DMS153 treated with DMSO at 0.1 percent for 48 hours (cell line): ENCODE data around the gene NLGN1.

Experiments
- DNase-seq: peaks from one replicate; lab custom pipeline; 2025; ENCODE audit not compliant: unreplicated experiment; lab: John Stamatoyannopoulos, UW

The NLGN1 gene

DNA sequence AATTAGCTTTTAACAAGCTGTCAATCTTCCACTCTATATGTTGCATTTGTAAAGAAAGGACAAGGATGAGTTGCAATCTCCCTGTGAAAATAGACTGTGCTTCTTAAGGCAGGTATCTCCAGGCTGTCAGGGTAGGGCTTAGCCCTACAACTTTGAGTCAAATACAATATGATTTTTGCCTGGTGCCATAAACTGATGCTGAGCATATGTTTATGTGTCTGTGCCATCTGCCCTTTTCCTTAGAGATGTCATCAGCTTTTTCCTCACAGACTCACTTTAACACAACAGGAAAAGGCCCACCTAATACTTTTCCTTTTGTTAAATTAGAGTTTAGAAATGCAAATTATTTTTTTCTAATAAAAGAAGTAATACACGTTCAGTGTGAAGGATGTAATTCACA lies 548.3 kb downstream of the NLGN1 start:
- DNase-seq = no peak

DNA sequence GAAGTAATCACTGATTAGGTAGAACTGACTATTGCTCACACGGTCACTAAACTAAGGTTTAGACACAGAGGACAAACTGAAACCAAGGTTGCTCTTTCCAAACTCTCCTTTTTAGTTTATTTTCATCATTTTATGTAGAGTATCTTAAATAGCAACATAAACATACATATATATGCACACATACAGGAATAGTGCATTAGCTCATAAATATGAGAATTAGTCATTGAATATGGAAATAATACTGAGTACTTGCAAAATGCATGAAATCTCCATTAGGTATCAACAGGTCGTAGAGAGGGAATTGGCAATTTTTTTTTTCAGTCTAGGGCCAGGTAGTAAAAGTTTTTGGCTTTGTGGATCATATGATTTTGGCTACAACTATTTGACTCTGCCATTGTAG lies 557.1 kb downstream of the NLGN1 start:
- no peak for DNase-seq

DNA sequence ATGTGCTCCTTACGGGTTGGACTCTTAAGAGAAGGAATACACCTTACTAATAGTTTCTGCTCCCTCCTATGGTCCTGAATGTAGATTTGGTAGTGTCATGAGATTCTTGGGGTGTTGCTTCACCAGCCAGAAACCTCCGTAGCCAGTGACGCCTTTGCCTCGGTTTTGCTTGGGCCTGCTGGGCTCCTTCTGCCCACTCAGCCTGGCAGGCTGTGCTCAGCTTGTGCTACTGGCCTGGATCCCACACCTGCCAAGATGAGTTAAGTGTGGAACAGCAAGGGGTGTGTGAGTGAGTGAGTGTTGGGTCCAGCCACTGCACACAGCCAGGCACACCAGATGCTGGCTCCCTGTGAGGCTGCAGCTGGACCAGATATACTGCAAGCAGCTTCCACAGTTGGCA lies 560.1 kb downstream of the NLGN1 start:
- no peak for DNase-seq

DNA sequence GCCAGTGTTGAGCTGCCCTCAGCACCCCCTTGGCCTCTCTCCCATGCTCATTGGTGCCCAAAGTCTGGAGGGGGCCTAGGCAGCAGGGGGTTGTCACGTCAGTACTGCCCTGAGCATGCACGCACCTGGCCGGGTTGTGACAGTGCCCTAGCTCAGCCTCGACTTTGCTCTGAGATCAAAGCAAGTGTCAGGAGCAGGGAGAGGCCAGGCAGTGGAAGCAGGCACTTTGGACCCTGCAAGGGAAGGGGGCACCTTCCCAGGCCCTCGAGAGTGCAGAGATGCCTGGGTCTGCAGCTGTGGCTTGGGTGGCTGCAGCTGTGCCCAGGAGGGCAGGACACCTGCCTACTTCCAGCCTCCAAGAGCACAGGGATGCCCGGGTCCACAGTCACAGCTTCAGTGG lies 561.3 kb downstream of the NLGN1 start:
- no peak for DNase-seq

DNA sequence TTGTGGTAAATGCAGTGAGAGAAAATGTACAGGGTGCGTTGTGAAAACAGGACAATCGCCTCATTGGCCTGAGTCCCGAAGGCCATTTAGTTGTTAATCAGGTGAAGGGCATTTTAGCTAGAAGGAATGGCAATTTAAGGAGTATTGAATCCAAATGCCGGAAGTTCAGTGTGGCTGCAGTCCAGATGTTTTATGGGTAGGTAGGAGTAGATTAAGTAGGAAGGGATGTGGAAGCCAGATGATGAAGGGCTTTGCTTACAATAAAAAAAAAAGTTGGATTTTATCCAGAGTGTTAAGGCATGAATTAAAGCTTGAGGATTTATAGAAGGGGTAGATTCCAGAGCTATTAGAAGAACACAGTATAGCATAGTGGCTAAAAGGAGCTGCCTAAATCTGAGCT lies 572.7 kb downstream of the NLGN1 start:
- DNase-seq = no peak

DNA sequence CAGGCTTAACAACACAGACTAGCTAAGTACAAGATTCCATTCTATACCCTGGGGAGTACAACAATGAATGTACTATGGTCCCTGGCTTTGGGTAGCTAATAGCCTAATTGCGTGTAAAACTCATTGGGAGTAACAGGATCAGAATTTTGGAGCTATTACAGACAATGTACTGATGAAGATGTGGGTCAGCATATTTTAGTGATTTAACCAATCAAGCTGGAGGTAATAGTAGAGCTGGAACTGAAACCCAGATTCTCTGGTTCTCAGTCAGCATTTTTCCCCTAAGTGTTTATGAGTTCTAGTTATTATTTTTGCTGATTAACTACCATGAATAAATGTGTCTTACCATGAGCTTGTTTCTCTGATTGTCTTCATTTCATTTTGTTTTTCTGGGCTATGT lies 578.7 kb downstream of the NLGN1 start:
- no peak for DNase-seq

DNA sequence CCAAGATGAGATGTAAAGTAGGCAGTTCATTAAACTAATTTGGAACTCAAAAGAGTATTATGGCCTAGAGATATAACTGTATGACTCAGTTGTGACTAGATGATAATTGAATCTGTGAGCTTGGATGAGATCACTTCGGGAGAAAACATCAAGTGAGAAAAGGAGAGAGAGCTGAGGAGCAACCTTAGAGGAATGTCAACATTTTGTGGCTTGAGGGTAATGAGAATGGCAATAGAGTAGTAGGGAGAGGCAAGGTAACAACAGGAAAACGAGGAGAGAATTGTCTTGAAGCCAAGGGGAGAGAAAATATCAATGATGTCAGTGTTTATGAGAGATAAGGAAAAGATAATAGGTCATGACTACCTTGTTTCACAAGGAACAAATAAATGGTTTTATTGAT lies 580.2 kb downstream of the NLGN1 start:
- DNase-seq = no peak

DNA sequence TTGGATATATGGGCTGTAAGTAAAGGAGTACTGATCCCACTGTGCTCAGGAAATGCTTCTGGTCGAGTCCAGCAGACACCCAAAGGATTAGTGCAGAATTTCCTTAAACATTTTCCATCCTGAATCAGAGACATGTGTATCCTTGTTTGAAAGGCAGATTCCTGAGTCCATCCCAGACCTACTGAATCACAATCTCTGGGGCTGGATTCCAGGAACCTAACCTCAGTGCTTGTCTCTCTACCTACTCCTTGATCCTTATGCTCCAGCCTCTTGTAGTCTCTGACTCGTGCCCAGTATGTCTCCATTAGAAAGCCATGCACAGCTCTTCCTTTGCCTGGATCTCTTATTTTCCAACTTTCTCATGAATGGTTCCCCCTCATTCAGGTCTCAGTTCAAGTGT lies 585.8 kb downstream of the NLGN1 start:
- no peak for DNase-seq

DNA sequence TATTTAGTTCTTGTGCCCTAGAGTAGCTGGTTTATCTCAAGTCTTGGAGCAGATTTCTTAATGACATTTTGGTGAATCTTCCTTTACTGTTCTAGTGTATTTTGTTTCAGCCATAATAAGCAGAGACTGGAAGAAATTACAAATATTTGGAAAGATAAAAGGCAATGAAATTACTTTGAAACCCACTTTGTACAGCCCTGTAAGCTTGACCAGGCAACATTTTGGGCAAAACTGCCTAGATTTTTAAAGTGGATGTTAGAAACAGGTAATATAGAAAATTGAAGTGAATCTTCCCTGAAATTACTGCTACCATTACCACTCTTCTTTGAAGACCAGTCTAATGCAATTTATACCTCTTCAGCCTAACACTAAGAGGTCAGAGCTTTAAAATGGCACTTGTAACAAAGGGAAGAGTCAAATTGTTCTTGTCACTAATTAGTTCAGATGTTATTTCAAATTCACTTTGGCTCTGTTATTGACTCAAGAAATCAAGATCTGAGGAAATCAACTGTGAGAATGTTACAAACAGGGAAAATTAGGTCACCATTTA lies 589.4 kb downstream of the NLGN1 start:
- no peak for DNase-seq

DNA sequence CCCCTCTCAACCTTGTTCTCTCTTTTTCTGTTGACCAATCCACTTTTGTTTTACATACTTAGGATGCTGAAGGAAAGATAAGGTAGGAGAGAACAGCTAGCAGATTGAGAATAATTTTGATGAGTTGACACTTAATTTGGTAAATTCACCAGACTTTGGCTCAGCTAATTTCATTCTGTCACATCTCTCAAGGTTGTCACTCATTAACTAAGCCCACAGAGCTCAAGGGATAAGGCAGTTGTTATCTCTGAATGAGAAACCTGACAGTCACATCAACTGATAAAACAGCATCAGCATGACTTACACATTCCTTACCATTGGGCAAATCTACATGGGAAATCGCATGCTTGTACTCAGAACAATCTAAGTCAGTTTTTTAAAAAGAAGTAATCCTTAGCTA lies 591.4 kb downstream of the NLGN1 start:
- DNase-seq = no peak

DNA sequence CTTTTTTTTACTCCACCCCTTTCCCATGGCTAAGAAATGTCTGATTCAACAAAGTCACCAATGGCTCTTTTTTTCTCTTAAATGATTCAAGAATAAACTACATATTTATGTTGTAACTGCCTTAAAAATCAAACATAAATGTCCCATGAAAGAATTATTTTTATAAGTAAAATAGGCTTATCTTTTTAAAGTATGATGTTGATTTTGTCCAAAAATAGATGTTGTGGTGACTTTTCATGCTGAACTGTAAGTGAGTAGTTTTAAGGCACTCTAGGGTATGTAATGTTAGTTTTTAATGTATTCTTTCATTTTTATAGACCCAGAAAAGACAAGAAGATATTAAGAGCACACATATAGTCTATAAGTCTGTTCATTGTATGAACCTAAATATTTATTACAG lies 594.9 kb downstream of the NLGN1 start:
- no peak for DNase-seq

DNA sequence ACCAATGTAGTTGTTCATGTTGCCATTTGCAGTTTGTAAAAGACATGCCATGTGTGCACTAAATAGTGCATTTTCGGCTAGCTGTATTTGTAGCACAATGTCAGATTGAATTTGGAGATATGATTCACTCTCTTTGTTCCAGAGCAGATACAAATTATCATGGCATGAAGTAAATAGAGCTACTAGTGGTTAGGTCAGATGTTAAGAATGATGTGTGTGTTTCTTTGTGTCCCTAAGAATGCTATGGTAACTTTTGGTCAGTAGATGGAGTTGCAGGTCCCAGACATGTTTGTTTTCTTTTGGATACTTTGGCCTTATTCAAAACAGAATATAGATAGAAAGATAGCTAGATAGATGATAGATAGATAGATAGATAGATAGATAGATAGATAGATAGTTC lies 595.8 kb downstream of the NLGN1 start:
- no peak for DNase-seq

DNA sequence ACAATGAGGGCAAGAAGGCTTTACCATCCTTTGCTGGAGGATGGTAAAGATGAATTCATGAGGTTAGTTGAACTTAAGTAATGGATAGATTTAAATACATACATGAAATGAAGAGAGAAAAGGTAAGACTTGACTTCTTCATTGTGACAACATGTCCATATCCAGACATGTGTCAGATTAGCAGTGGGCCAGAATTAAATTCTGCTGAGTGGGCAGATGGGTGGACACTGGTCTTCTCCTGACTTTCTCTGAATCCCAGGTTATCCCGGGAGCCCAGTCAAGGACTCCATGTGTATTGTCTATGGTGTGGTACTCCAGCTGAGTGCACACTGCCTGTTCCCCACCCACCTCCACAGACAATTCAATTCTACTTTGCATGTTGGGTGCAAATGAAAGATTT lies 603.1 kb downstream of the NLGN1 start:
- DNase-seq = no peak

DNA sequence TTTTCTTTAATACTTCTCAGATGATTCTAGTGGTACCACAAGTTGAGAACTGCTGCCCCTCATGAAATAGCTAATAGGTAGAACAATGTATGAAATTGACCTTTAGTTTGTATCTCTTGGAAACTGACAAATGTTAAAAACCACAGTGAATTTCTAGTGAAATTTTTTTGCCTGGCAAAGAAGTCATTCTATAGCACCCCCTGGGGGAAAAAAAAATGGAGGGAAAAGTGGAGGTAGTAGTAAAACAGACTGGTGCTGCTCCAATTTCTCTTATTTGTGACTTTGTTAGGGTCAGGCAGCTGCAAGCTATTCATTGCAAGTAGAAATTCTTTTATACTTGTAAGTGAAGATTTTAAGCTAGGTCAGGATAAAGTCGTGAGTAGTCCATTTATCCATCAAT lies 605.0 kb downstream of the NLGN1 start:
- DNase-seq = no peak

DNA sequence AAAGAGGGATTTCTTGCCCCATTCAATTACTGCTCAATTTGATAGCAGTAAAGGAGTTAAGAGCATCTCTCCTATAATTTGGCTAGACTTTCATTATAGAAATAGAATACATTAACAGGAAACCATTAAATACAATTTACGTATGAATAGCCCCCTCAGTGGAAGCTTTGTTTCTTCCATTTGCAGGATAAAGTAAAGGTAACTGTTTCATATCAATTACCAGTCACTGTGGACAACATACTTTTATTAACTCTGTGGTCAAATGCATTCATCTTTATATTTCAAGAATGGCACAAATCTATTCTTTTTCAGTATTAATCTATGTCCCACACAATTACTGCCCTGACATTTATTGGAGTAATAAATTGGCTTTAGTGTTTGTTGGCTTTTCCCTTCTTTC lies 613.4 kb downstream of the NLGN1 start:
- no peak for DNase-seq

DNA sequence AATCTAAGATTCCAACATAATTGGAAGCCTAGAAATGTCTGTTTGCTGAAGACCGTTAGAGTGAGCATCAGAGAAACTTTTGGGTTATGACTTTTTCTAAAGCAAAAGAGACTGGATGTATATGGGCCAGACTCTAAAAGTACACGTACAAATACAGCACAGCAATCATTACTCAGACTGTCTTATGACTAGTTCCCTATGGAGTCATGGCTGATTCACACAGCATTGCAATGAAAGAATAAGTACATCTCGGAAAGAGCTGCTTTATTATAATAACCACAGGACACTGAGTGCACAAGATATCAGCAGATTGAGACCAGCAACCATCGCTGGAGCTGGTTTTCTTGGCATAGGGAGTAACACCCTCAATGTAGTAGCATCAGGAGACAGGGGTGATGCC lies 618.6 kb downstream of the NLGN1 start:
- DNase-seq = no peak

DNA sequence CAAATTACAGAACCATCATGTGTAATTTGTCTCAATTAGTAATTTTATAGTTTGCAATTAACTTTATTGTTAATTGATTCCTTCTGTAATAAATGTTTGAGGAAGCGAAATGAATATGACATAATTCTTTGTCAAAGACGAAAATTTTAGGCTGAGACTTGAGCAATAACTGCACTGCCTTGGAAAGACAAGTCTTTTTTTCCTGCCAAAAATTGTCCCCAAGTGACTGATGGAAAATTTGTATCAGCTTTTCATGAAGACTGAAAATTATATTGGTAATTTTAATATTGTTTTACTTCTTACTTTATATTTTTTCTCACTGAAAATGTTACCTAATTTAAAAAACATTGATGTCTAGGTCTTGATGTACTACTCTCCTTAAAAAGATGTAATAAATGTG lies 622.6 kb downstream of the NLGN1 start:
- DNase-seq = no peak

DNA sequence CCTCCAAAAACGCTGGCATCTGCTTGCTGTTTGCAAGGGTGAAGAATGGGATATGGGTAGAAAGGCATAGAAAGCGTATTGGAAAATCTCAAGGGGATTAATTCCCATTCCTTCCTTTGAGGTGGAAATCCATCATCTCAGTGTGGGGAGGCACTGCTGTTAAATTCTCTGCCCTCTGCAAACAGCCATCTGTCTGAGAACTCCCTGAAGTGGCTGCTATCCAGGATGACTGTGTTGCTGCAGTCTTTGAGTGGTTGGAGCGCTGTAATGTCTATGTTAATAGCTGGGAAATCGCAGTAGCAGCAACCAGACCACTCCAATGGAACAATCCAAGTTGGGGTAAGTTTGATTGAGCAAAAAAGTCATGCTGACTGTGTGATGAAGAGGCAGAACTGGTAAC lies 625.9 kb downstream of the NLGN1 start:
- peak; percentile 6 for DNase-seq

DNA sequence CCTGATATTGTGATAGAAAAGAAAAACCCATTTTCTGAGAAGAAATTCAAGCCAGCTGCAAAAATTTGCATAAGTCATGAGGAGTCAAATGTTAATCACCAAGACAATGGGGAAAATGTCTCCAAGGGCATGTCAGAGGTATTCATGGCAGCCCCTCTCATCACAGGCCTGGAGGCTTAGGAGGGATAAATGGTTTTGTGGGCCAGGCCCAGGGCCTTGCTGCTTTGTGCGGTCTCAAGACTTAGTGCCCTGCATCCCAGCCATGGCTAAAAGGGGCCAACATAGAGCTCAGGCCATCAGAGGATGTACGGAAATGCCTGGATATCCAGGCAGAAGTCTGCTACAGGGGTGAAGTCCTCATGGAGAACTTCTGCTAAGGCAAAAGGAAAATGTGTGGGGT lies 631.1 kb downstream of the NLGN1 start:
- DNase-seq = no peak

DNA sequence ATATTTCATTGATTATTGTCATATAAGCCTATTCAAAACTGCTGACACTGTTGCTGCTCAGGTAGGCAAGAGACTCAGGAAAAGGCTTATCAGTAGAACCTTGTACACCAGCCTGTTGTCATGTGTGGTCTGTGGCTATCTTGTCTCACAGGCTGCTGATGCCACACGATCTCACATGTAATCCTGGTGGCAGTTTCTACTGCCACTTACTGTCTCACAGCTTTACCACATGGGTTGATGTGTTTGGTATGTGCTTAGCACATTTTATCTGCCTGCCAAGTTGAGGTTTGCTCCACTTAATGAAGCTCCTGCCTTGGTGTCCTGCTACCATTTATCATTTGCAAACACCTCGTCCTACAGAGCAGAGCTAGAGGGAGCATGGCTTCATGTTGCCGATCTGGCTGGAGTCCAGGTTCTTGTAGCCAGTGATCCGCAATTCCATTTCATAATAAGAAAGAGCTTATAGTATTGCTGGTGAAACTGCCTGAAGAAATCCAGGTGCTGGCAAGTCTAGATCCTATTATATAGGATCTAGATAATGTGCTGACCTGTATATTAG lies 637.9 kb downstream of the NLGN1 start:
- peak; percentile 8 for DNase-seq

DNA sequence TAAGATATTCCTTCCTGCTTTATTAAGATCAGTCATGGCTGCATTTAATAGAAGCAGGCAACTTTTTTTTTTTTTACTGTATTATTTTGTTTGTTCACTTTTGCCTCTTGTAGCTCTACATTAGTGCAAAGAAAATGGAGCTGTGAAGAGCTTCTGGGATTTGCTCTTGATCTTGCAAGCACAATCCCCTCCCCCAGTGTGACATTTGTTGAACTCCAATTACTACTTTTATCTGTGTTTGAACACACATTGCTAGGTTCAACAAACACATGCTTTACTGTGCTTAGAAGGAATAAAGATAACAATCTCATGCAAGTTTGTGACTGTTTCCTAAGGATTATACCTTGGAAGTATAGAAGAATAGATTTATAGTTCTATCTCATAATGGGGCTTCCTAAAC lies 648.8 kb downstream of the NLGN1 start:
- no peak for DNase-seq

DNA sequence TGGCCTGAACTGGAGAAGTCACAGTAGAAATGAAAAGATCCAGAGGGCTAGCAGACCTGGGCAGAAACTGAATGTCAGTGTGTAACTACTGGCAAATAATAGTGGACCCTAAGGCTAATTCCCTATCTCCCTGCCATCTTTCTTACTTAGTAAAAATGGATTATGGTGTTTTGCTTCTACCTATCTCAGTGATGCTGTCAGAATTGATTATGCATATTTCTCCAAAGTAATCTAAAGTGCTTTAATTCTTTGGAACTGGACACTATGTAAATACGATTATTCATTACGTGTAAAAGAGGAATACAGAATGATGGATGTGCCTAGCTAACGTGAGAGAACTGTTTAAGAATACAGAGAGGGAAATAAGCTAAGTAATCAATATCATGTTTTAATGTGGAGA lies 651.9 kb downstream of the NLGN1 start:
- DNase-seq = no peak

DNA sequence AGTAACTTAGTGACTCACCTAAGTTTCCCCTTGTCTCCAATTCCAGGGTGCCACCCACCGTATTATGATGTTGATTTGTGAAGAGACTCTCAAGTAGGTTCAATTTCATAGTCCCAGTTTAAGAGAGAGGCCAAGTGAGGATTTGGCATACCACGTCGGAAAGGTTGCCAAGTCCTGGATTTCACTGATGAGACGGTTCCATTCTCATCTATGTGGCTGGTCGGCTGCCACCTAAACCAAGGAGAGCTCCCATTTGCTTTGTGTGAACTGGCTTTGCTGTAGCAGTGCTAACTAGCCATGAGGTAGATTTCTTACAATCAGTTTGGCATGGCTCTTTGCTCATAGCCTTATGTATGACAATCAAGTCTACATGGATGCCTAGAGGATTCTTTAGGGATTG lies 653.6 kb downstream of the NLGN1 start:
- no peak for DNase-seq

DNA sequence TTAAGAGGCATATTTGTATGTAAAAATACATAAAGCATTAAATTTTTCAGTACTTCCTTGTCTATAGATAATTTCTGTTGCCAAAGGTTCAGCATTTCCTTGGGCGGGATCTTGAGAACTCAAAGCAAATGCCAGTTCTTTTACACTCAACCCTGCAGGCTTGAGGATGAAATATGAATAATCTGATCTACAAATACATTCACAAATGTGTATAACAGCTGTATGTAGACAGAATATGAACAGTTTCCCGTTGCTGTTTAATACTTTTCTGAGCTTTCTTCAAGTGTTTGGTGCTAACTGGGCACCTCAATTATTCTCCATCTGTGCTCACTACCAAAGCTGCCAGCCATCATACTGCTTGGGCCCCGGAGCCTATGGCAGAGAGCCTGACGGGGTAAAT lies 661.3 kb downstream of the NLGN1 start:
- DNase-seq = no peak
